Endometrial microvascular endothelial cells (primary cell): Measurements from ENCODE around the gene PLEKHA3. TPM values are rescaled to one million over a fixed set of nuclear protein-coding genes. Genes with fewer than 3 reads are reported as not detected.

Source experiments
- total RNA-seq: library from RNA; depleted of rRNA; stranded (reverse); fragments of >200 nt; gene quantifications from one replicate; pipeline ENCODE4 v1.2.3, GENCODE V29; 2015; ENCODE audit errors: inconsistent ontology term

PLEKHA3 gene
- total RNA-seq, 1 donor from 2014 or later, result 4.3 TPM

Other genes starting within 250 kb of the PLEKHA3 start
- gene PRKRA, start 29.3 kb upstream of the PLEKHA3 start, total RNA-seq, result 46.6 TPM
- 0.28 TPM for gene PJVK, start 29.1 kb upstream of the PLEKHA3 start, total RNA-seq
- 41.6 TPM for gene FKBP7, start 1.9 kb upstream of the PLEKHA3 start, total RNA-seq